Vagina (tissue), 2 donors: ENCODE data around the gene MPP7.

Experiments used
- POLR2A ChIP-seq, 2 donors: fragments of 450-650 bp; IDR thresholded peaks; one replicate each; pipeline ENCODE4 v1.6.1; 2017; ENCODE audit warnings: antibody characterized with exemption in 2 of 2, mild to moderate bottlenecking in 2 of 2, moderate library complexity in 2 of 2
- POLR2AphosphoS5 ChIP-seq, 2 donors: sonication (generic); formaldehyde crosslinking; IDR thresholded peaks; one replicate each; pipeline ENCODE4 v1.9.0; 2017; ENCODE audit warnings: antibody characterized with exemption in 2 of 2, mild to moderate bottlenecking in 2 of 2, low read depth in 1 of 2; ENCODE audit not compliant: insufficient read depth in 1 of 2
- TF ChIP-seq, protein P1 (sequence below), 3 experiments: fragments of 450-650 bp in 2 of 3; fragments of 200-600 bp in 1 of 3; sonication (generic) in 1 of 3; IDR thresholded peaks; one replicate each; pipeline ENCODE4 v1.5.1; 2017 to 2019; ENCODE audit warnings: antibody characterized with exemption in 3 of 3, mild to moderate bottlenecking in 2 of 3, moderate library complexity in 2 of 3

DNA sequence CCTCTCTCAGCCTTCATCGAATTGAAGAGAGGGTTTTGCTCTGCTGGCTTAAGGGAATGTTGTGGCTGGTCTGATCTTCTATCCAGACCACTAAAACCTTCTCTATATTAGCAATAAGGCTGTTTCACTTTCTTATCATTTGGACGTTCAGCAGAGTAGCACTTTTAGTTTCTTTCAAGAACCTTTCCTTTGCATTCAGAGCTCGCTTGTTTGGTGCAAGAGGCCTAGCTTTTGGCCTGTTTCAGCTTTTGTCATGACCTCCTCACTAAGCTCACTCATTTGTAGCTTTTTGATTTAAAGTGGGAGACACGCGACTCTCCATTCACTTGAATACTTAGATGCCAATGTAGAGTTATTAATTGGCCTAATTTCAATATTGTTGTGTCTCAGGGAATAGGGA lies 3.9 kb downstream of the MPP7 start:
- no peak for TF ChIP-seq POLR2A (IDR thresholded peaks at IDR 0.05)
- TF ChIP-seq, protein P1, sequence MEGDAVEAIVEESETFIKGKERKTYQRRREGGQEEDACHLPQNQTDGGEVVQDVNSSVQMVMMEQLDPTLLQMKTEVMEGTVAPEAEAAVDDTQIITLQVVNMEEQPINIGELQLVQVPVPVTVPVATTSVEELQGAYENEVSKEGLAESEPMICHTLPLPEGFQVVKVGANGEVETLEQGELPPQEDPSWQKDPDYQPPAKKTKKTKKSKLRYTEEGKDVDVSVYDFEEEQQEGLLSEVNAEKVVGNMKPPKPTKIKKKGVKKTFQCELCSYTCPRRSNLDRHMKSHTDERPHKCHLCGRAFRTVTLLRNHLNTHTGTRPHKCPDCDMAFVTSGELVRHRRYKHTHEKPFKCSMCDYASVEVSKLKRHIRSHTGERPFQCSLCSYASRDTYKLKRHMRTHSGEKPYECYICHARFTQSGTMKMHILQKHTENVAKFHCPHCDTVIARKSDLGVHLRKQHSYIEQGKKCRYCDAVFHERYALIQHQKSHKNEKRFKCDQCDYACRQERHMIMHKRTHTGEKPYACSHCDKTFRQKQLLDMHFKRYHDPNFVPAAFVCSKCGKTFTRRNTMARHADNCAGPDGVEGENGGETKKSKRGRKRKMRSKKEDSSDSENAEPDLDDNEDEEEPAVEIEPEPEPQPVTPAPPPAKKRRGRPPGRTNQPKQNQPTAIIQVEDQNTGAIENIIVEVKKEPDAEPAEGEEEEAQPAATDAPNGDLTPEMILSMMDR (IDR thresholded peaks at IDR 0.05), result no peak
- TF ChIP-seq POLR2AphosphoS5 (IDR thresholded peaks at IDR 0.05; ENCODE audit: insufficient read depth in 1 of 2, low read depth in 1 of 2), result no peak
